ENCODE results near the gene SENP5. TPM values are rescaled to one million over a fixed set of nuclear protein-coding genes. Genes with fewer than 3 reads are reported as not detected.
A peak's percentile ranks its signal among the peaks of the same experiment; 100 is the strongest.

SENP5 gene
- total and polyA plus RNA-seq, 9 of the 15 experiments (the other 6 are each of a cell fraction or from before 2014, with no cell fraction given): 18.3 to 59.7 (median 35.8) TPM

DNA sequence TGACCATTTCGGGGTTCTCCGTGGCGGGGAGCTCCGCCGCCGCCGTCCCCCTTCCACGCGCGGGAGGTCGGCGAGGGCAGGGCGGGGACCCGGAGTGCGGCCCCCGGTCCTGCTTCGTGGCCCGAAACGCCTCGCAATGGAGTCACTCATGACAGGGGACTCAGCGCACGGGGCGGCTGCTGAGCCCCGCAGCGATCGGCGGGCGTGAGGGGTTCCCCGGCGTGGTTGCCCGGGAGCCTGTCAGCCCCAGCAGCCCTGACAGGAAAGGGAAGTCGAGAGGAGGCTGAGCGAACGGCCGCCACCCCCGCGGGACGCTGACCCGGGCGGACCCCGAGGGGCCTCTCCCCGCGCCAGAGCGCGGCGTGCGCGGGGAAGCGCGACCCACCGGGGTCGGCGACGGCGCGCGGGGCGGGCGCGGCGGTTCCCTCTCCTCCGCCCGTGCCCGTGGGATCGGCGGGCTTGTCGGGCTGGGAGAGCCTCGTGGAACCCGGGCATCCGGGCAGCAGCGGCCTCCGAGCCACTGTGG lies 101.5 kb downstream of the SENP5 start (continued):
- TF ChIP-seq, protein P1, sequence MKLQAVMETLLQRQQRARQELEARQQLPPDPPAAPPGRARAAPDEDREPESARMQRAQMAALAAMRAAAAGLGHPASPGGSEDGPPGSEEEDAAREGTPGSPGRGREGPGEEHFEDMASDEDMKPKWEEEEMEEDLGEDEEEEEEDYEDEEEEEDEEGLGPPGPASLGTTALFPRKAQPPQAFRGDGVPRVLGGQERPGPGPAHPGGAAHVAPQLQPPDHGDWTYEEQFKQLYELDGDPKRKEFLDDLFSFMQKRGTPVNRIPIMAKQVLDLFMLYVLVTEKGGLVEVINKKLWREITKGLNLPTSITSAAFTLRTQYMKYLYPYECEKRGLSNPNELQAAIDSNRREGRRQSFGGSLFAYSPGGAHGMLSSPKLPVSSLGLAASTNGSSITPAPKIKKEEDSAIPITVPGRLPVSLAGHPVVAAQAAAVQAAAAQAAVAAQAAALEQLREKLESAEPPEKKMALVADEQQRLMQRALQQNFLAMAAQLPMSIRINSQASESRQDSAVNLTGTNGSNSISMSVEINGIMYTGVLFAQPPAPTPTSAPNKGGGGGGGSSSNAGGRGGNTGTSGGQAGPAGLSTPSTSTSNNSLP (IDR thresholded peaks at IDR 0.05; ENCODE audit: borderline replicate concordance, low read depth, low read length): no peak
- TF ChIP-seq HMG20A (CRISPR knock-in tag; conservative IDR thresholded peaks at IDR 0.05): no peak
- TF ChIP-seq HNRNPK (IDR thresholded peaks at IDR 0.05; ENCODE audit: low read depth, low read length, poor library complexity, severe bottlenecking): no peak
- TF ChIP-seq MAFG (tag; conservative IDR thresholded peaks at IDR 0.05): no peak
- TF ChIP-seq ZNF584 (CRISPR knock-in tag; IDR thresholded peaks at IDR 0.05; ENCODE audit: low read depth): peak; percentile 31; the same call in 1 of the 2 replicates
- TF ChIP-seq KLF1 (tag; IDR thresholded peaks at IDR 0.05): no peak
- TF ChIP-seq, protein P2, sequence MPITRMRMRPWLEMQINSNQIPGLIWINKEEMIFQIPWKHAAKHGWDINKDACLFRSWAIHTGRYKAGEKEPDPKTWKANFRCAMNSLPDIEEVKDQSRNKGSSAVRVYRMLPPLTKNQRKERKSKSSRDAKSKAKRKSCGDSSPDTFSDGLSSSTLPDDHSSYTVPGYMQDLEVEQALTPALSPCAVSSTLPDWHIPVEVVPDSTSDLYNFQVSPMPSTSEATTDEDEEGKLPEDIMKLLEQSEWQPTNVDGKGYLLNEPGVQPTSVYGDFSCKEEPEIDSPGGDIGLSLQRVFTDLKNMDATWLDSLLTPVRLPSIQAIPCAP (CRISPR knock-in tag; IDR thresholded peaks at IDR 0.05; ENCODE audit: borderline replicate concordance): no peak
- no peak for TF ChIP-seq PTTG1 (tag; IDR thresholded peaks at IDR 0.05; ENCODE audit: low read depth)
- no peak for TF ChIP-seq ZNF175 (CRISPR knock-in tag; IDR thresholded peaks at IDR 0.05; ENCODE audit: low read depth)
- TF ChIP-seq THRAP3 (IDR thresholded peaks at IDR 0.05; ENCODE audit: borderline replicate concordance): no peak
- no peak for TF ChIP-seq KAT8 (IDR thresholded peaks at IDR 0.05; ENCODE audit: low read depth)
- 0 out of 2 replicates have a peak, but pooled peaks have one; percentile 39 for TF ChIP-seq ZNF586 (CRISPR knock-in tag; conservative IDR thresholded peaks at IDR 0.05)
- TF ChIP-seq NELFE (IDR thresholded peaks at IDR 0.05; ENCODE audit: insufficient read depth, insufficient read length): no peak
- peak; percentile 76; the same call in 1 of the 2 replicates for TF ChIP-seq ZNF766 (CRISPR knock-in tag; conservative IDR thresholded peaks at IDR 0.05)
- TF ChIP-seq, protein P3, sequence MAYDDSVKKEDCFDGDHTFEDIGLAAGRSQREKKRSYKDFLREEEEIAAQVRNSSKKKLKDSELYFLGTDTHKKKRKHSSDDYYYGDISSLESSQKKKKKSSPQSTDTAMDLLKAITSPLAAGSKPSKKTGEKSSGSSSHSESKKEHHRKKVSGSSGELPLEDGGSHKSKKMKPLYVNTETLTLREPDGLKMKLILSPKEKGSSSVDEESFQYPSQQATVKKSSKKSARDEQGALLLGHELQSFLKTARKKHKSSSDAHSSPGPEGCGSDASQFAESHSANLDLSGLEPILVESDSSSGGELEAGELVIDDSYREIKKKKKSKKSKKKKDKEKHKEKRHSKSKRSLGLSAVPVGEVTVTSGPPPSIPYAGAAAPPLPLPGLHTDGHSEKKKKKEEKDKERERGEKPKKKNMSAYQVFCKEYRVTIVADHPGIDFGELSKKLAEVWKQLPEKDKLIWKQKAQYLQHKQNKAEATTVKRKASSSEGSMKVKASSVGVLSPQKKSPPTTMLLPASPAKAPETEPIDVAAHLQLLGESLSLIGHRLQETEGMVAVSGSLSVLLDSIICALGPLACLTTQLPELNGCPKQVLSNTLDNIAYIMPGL (CRISPR knock-in tag; IDR thresholded peaks at IDR 0.05): no peak
- TF ChIP-seq, protein P4, sequence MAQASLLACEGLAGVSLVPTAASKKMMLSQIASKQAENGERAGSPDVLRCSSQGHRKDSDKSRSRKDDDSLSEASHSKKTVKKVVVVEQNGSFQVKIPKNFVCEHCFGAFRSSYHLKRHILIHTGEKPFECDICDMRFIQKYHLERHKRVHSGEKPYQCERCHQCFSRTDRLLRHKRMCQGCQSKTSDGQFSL (CRISPR knock-in tag; IDR thresholded peaks at IDR 0.05): no peak
- TF ChIP-seq, protein P4 (tag; IDR thresholded peaks at IDR 0.05): peak in 1 of 2 experiments; percentile 57; a peak in 1 of 4 replicates
- TF ChIP-seq ZNF707 (CRISPR knock-in tag; conservative IDR thresholded peaks at IDR 0.05): no peak
- TF ChIP-seq XRCC4 (IDR thresholded peaks at IDR 0.05; ENCODE audit: extremely low read depth, insufficient read depth, insufficient read length): no peak
- TF ChIP-seq ARNT (IDR thresholded peaks at IDR 0.05): no peak
- no peak for TF ChIP-seq RFX7 (CRISPR knock-in tag; IDR thresholded peaks at IDR 0.05)
- TF ChIP-seq ZNF23 (CRISPR knock-in tag; IDR thresholded peaks at IDR 0.05): no peak
- TF ChIP-seq CSDE1 (IDR thresholded peaks at IDR 0.05): no peak
- TF ChIP-seq, protein P5, sequence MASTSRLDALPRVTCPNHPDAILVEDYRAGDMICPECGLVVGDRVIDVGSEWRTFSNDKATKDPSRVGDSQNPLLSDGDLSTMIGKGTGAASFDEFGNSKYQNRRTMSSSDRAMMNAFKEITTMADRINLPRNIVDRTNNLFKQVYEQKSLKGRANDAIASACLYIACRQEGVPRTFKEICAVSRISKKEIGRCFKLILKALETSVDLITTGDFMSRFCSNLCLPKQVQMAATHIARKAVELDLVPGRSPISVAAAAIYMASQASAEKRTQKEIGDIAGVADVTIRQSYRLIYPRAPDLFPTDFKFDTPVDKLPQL (IDR thresholded peaks at IDR 0.05; ENCODE audit: extremely low read depth, insufficient read length): no peak

Data from K562 (cell line).